Astrocyte (in vitro differentiated cells and primary cell): ENCODE data around the gene CASKIN1. TPM values are rescaled to one million over a fixed set of nuclear protein-coding genes. Genes with fewer than 3 reads are reported as not detected.

Source experiments
- DNase-seq: peaks from one replicate; pipeline ENCODE4 v3.0.0-alpha.2; 2010; ENCODE audit warnings: low read depth
- FAIRE-seq: peaks from 2 replicates; lab custom pipeline; 2011; peaks lifted over from hg19 to GRCh38; lab: Jason Lieb, UNC
- H2AFZ ChIP-seq: 2 replicates; pipeline ENCODE4 v1.6.0; 2012; ENCODE audit warnings: low read depth, low read length, inconsistent platforms
- H3K27ac ChIP-seq: 2 replicates; pipeline ENCODE4 v1.5.1; 2011; ENCODE audit warnings: low read depth, low read length, inconsistent platforms
- H3K27me3 ChIP-seq: 2 replicates; pipeline ENCODE4 v1.6.0; 2011; ENCODE audit warnings: low read length, inconsistent platforms; ENCODE audit not compliant: insufficient read depth
- H3K36me3 ChIP-seq: 2 replicates; pipeline ENCODE4 v1.5.1; 2011; ENCODE audit warnings: low read length, inconsistent platforms; ENCODE audit not compliant: insufficient read depth
- H3K4me1 ChIP-seq: 2 replicates; pipeline ENCODE4 v1.5.1; 2011; ENCODE audit warnings: low read length, inconsistent platforms; ENCODE audit not compliant: insufficient read depth
- H3K4me2 ChIP-seq: 2 replicates; pipeline ENCODE4 v1.6.0; 2012; ENCODE audit warnings: low read length, inconsistent platforms
- H3K4me3 ChIP-seq: 2 replicates; pipeline ENCODE4 v1.5.1; 2011; ENCODE audit warnings: low read depth, mild to moderate bottlenecking, low read length, inconsistent platforms; ENCODE audit not compliant: insufficient read depth
- H3K79me2 ChIP-seq: 2 replicates; pipeline ENCODE4 v1.6.0; 2012; ENCODE audit warnings: mild to moderate bottlenecking, low read length, inconsistent platforms; ENCODE audit not compliant: insufficient read depth
- H3K9ac ChIP-seq: 2 replicates; pipeline ENCODE4 v1.6.0; 2012; ENCODE audit warnings: mild to moderate bottlenecking, low read length, inconsistent platforms
- H3K9me3 ChIP-seq: 2 replicates; pipeline ENCODE4 v1.5.1; 2012; ENCODE audit warnings: low read depth, mild to moderate bottlenecking, low read length, inconsistent platforms; ENCODE audit not compliant: insufficient read depth
- H4K20me1 ChIP-seq: 2 replicates; pipeline ENCODE4 v1.6.0; 2012; ENCODE audit warnings: low read length, inconsistent platforms; ENCODE audit not compliant: insufficient read depth
- H3K27ac Mint-ChIP-seq: one replicate; pipeline ENCODE4 v1.8.0; 2021; ENCODE audit warnings: mild to moderate bottlenecking, mixed read lengths; ENCODE audit not compliant: unreplicated experiment
- H3K27me3 Mint-ChIP-seq: one replicate; pipeline ENCODE4 v1.8.0; 2021; ENCODE audit warnings: low read depth, mixed read lengths; ENCODE audit not compliant: unreplicated experiment
- H3K36me3 Mint-ChIP-seq: one replicate; pipeline ENCODE4 v1.8.0; 2021; ENCODE audit warnings: low read depth, mixed read lengths; ENCODE audit not compliant: unreplicated experiment
- H3K4me1 Mint-ChIP-seq: one replicate; pipeline ENCODE4 v1.8.0; 2021; ENCODE audit warnings: low read depth, mixed read lengths; ENCODE audit not compliant: unreplicated experiment
- H3K4me3 Mint-ChIP-seq: one replicate; pipeline ENCODE4 v1.8.0; 2021; ENCODE audit warnings: mild to moderate bottlenecking, moderate library complexity, mixed read lengths; ENCODE audit not compliant: unreplicated experiment
- H3K9me3 Mint-ChIP-seq: one replicate; pipeline ENCODE4 v1.8.0; 2021; ENCODE audit warnings: mild to moderate bottlenecking, mixed read lengths; ENCODE audit not compliant: unreplicated experiment
- CTCF ChIP-seq: IDR thresholded peaks from 2 replicates; pipeline ENCODE4 v1.5.1; 2011; ENCODE audit warnings: low read depth, mild to moderate bottlenecking, inconsistent platforms, low read length, moderate library complexity; ENCODE audit not compliant: insufficient read depth
- EZH2 ChIP-seq: IDR thresholded peaks from 2 replicates; pipeline ENCODE4 v1.6.1; 2012; ENCODE audit warnings: mild to moderate bottlenecking, low read length, inconsistent platforms; ENCODE audit not compliant: insufficient read depth
- total RNA-seq: library from RNA; stranded (reverse); gene quantifications from 2 replicates; pipeline ENCODE4 v1.2.1, GENCODE V29; 2021

The CASKIN1 gene
- total RNA-seq, 1 donor from 2014 or later = 0.66 TPM

DNA sequence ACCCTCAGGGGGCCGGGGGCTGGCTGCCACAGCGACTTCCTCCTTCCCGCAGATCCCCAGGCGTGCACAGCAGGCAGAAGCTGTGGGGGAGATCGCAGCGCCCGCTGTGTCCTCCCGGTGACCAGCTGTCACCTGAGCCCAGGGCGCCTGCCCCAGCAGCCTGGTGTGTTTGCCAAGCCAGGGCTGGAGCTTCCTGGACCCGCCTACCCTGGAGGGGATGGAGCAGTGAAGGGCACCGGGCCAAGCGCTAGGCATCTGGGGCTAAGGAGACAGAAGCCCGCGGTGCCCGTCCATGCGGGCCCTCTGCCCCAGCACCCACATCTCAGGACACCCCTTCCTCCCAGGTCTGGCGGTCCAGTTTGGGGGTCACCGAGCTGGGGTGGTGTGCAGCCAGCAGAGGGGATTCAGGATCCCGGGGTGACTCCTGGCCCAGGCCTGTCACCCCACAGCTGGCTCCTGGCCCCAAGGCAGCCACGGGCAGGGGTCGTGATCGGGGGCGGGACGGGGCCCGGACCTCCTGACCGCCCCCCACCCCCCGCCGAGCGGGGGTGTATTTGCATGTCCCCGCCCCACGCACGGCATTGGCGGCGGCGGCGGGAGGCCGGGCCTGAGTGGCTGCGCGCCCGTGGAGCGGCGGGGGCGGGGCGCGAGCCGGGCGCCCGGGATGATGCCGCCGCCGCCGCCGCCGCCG is 48.3 kb downstream of the CASKIN1 start, which contains the start of gene RAB26:
Gene RAB26 (plus strand): TSS at position 645 of the 691 bp plus-strand sequence. CDS start 159 bp downstream, outside the sequence.
- Mint-ChIP-seq H3K36me3 (peaks cover 5% of the 10 kb centered on the region), H3K4me1 (peaks cover 17% of the 10 kb centered on the region), H3K4me3 (peak within 1 kb of the TSS; percentile 62), H3K27me3 (no peaks in the 10 kb centered on the region), H3K27ac (no peak within 1 kb of the TSS), H3K9me3 (no peaks in the 10 kb centered on the region)
- Histone ChIP-seq H4K20me1 (peaks cover 62% of the 10 kb centered on the region), H3K27ac (no peak within 1 kb of the TSS), H3K79me2 (peaks cover 21% of the 10 kb centered on the region), H3K9me3 (no peaks in the 10 kb centered on the region), H3K4me3 (peak within 1 kb of the TSS; percentile 29), H3K4me1 (peaks cover 48% of the 10 kb centered on the region), H3K36me3 (no peaks in the 10 kb centered on the region), H3K27me3 (no peaks in the 10 kb centered on the region), H2AFZ (no peak within 1 kb of the TSS), H3K9ac (peak within 1 kb of the TSS; percentile 43), H3K4me2 (peak within 1 kb of the TSS; percentile 100)
- no peak for TF ChIP-seq EZH2
- TF ChIP-seq CTCF = no peak
- DNase-seq = no peak
- FAIRE-seq = no peak

DNA sequence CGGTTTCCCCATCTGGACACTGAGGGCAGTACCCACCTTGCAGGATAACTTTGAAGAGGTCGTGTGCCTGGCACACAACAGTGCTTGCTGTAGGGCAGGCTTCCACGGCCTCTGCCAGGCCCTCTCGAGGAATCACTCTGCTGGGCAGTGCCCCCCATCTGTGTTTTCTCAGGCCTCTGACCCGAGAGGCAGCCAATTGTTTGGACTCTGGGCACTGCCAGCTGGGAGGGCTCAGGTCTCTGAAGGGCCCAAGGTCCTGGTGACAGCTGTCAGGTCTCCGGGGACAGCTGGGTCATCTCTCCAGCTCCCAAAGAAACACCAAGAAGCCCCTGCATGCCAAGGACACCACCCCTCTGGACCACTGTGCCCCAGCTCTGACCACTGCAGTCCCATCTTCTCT is 49.0 kb downstream of the CASKIN1 start:
- DNase-seq (no peak), FAIRE-seq (no peak)
- Mint-ChIP-seq H3K9me3 (no peaks in the 10 kb centered on the region), H3K27ac (no peak overlapping the region), H3K36me3 (peaks cover 5% of the 10 kb centered on the region), H3K4me3 (peak overlapping the region; percentile 67), H3K27me3 (no peaks in the 10 kb centered on the region), H3K4me1 (peaks cover 16% of the 10 kb centered on the region)
- Histone ChIP-seq H3K4me1 (peaks cover 40% of the 10 kb centered on the region), H3K4me3 (no peak overlapping the region), H3K9ac (no peak overlapping the region), H3K9me3 (no peaks in the 10 kb centered on the region), H3K27me3 (no peaks in the 10 kb centered on the region), H3K27ac (no peak overlapping the region), H3K36me3 (no peaks in the 10 kb centered on the region), H2AFZ (no peak overlapping the region), H3K4me2 (no peak overlapping the region), H4K20me1 (peaks cover 54% of the 10 kb centered on the region), H3K79me2 (peaks cover 13% of the 10 kb centered on the region)
- no peak for TF ChIP-seq EZH2
- TF ChIP-seq CTCF = no peak

- Histone ChIP-seq H3K9me3 (no peaks in the 10 kb centered on the region), H3K36me3 (no peaks in the 10 kb centered on the region), H2AFZ (no peak overlapping the region), H3K4me3 (no peak overlapping the region), H3K4me1 (peaks cover 25% of the 10 kb centered on the region), H3K27ac (no peak overlapping the region), H3K9ac (no peak overlapping the region), H4K20me1 (peaks cover 39% of the 10 kb centered on the region), H3K27me3 (no peaks in the 10 kb centered on the region), H3K79me2 (no peaks in the 10 kb centered on the region), H3K4me2 (no peak overlapping the region)
- H3K36me3 Mint-ChIP-seq = no peaks in the 10 kb centered on the region
- no peak for FAIRE-seq
- H3K4me3 Mint-ChIP-seq = peak overlapping the region; percentile 13
- DNase-seq = no peak
- H3K27ac Mint-ChIP-seq = peak overlapping the region; percentile 4
- TF ChIP-seq CTCF (no peak), EZH2 (no peak)
- H3K27me3 Mint-ChIP-seq = no peaks in the 10 kb centered on the region
- no peaks in the 10 kb centered on the region for H3K9me3 Mint-ChIP-seq
- H3K4me1 Mint-ChIP-seq = peaks cover 4% of the 10 kb centered on the region
Observed at GRCh38 chr16:2145843-2146242, 50.6 kb downstream of the CASKIN1 start.
